NCI-H1092 treated with DMSO at 0.1 percent for 48 hours (cell line): ENCODE data around the gene RARS1.

Experiments
- DNase-seq: peaks from one replicate; lab custom pipeline; 2025; lab: John Stamatoyannopoulos, UW

The RARS1 gene

GRCh38 chr5:168557389-168557788 lies 71.1 kb downstream of the RARS1 start:
- DNase-seq = no peak

- no peak for DNase-seq
These were observed 76.0 kb downstream of the RARS1 start for GRCh38 chr5:168562279-168562678.

GRCh38 chr5:168563959-168564358 lies 77.7 kb downstream of the RARS1 start:
- DNase-seq = no peak

- no peak for DNase-seq
These were observed 82.5 kb downstream of the RARS1 start for GRCh38 chr5:168568738-168569137.
